ENCODE results near the gene NPPB. TPM values are rescaled to one million over a fixed set of nuclear protein-coding genes. Genes with fewer than 3 reads are reported as not detected.

NPPB gene
- total RNA-seq, 2 experiments from 2014 or later: not detected

DNA sequence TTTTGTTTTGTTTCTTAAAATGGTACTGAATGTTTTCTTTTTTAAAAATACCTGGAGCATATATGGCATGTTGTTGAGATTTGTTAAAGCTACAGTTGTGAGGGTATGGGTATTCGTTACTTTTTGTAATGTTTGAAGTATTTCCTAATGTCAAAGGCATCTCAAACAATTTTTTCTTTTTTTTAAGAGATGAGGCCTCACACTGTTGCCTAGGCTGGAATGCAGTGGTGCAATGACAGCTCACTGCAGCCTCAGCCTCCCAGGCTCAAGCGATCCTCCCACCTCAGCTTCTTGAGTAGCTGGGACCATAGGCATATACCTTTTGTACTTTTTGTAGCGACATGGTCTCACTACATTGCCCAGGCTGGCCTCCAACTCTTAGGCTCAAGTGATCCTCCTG lies 36.7 kb downstream of the NPPB start:
- POLR2A ChIA-PET: interaction anchor here (1.0 kb wide), 1 partner anchor 86 kb away, joined by 3 read pairs; no protein-coding TSS in a partner anchor
- CTCF ChIA-PET: interaction anchor here (0.9 kb wide), 1 partner anchor 172 kb away, joined by 3 read pairs; no protein-coding TSS in a partner anchor

DNA sequence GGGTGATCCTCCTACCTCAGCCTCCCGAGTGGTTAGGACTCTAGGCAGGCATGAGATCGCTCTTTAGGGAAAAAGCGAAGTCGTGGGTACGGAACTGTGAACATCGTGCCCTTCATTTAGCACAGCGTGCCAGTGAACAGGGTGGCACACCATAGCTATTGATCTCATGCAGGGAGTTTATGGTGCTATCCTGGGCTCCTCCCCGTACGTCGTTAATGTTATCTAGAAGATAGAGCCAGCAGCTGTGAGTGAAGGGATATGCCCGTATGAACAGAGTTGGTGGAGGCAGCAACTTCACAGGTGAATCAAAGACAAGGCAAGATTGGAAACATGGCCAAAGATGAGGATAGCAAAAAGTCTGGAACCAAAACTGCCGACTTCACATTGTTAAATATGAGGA lies 41.6 kb downstream of the NPPB start:
- Mint-ChIP-seq H3K27ac (no peak overlapping the region), H3K27me3 (ENCODE audit: low read depth) (no peaks in the 10 kb centered on the region), H3K9me3 (ENCODE audit: insufficient read depth) (no peaks in the 10 kb centered on the region), H3K4me1 (ENCODE audit: low read depth) (no peaks in the 10 kb centered on the region), H3K36me3 (ENCODE audit: low read depth) (peaks cover 28% of the 10 kb centered on the region), H3K4me3 (no peak overlapping the region)
- DNase-seq: no peak
- ChIA-PET POLR2A (interaction anchor here (1.9 kb wide), 1 partner anchor 91 kb away, joined by 6 read pairs; no protein-coding TSS in a partner anchor), CTCF (no interaction called here)
- ATAC-seq: no peak

More for the DNA sequence above, 36.7 kb downstream of the NPPB start:
- H3K27ac Mint-ChIP-seq: no peak overlapping the region
- H3K4me3 Mint-ChIP-seq: no peak overlapping the region
- ATAC-seq (no peak), DNase-seq (no peak)
- no peaks in the 10 kb centered on the region for H3K4me1 Mint-ChIP-seq (ENCODE audit: low read depth)
- no peaks in the 10 kb centered on the region for H3K27me3 Mint-ChIP-seq (ENCODE audit: low read depth)
- H3K9me3 Mint-ChIP-seq (ENCODE audit: insufficient read depth): no peaks in the 10 kb centered on the region
- peaks cover 18% of the 10 kb centered on the region for H3K36me3 Mint-ChIP-seq (ENCODE audit: low read depth)

DNA sequence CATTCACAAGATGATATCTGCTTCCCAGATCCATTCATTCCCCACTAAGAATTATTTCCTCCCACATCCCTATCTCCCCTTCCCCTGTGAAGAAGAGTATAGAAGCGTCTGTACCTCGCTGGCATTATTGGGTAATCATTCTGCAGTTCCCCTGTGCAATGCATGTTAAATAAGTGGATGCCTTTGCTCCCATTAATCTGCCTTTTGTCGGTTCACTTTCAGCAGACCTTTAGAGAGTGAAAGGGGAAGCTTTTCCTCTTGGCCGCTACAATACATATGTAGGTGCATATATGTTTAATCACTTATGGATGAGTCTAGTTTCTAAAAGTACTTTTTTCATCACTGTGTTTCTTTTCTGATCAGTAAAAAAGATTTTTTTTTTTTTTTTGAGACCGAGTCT lies 45.7 kb downstream of the NPPB start:
- Mint-ChIP-seq H3K9me3 (ENCODE audit: insufficient read depth) (no peaks in the 10 kb centered on the region), H3K27ac (no peak overlapping the region)
- POLR2A ChIA-PET: interaction anchor here (1.4 kb wide), 1 partner anchor 95 kb away, joined by 5 read pairs; no protein-coding TSS in a partner anchor

More for the DNA sequence above, 45.7 kb downstream of the NPPB start:
- H3K27me3 Mint-ChIP-seq (ENCODE audit: low read depth): no peaks in the 10 kb centered on the region
- DNase-seq: no peak
- CTCF ChIA-PET: no interaction called here
- no peak for ATAC-seq
- H3K36me3 Mint-ChIP-seq (ENCODE audit: low read depth): peaks cover 40% of the 10 kb centered on the region
- H3K4me1 Mint-ChIP-seq (ENCODE audit: low read depth): peaks cover 12% of the 10 kb centered on the region
- no peak overlapping the region for H3K4me3 Mint-ChIP-seq

Other genes starting within 250 kb of the NPPB start
- 1 to 10 TPM; 5.6 to 6.0 TPM for gene FBXO2, start 204.5 kb downstream of the NPPB start, total RNA-seq
- 10 to 100 TPM; 39.7 to 42.3 TPM for gene FBXO44, start 204.1 kb downstream of the NPPB start, total RNA-seq
- 10 to 100 TPM; 61.6 to 62.2 TPM for gene FBXO6, start 194.7 kb downstream of the NPPB start, total RNA-seq
- 100 to 1,000 TPM; 127 to 129 TPM for gene MAD2L2, start 177.8 kb downstream of the NPPB start, total RNA-seq
- 1 to 10 TPM; 7.1 to 7.7 TPM for gene DRAXIN, start 167.2 kb downstream of the NPPB start, total RNA-seq
- 10 to 100 TPM; 82.5 to 84.2 TPM for gene AGTRAP, start 122.8 kb downstream of the NPPB start, total RNA-seq
- gene C1orf167, start 96.8 kb downstream of the NPPB start, total RNA-seq: not detected
- gene MTHFR, start 53.0 kb downstream of the NPPB start, total RNA-seq: 10 to 100 TPM; 32.4 to 34.6 TPM
- gene CLCN6, start 52.8 kb downstream of the NPPB start, total RNA-seq: 10 to 100 TPM; 19.7 to 20.9 TPM
- not detected for gene NPPA, start 11.2 kb downstream of the NPPB start, total RNA-seq
- 10 to 100 TPM; 37.4 to 39.7 TPM for gene KIAA2013, start 67.5 kb upstream of the NPPB start, total RNA-seq
- 10 to 100 TPM; 25.0 to 26.1 TPM for gene PLOD1, start 75.8 kb upstream of the NPPB start, total RNA-seq
- gene MFN2, start 121.5 kb upstream of the NPPB start, total RNA-seq: 10 to 100 TPM; 55.1 to 60.4 TPM
- gene MIIP, start 160.6 kb upstream of the NPPB start, total RNA-seq: 10 to 100 TPM; 34.7 to 37.4 TPM
- gene TNFRSF8, start 204.4 kb upstream of the NPPB start, total RNA-seq: under 1 TPM; 0.95 to 0.97 TPM